ENCODE data around the gene SYCP2L.

The SYCP2L gene

GRCh38 chr6:11023032-11023431 lies 136.2 kb downstream of the SYCP2L start:
- no peak for DNase-seq (ENCODE audit: low spot score in 2 of 2)

More at GRCh38 chr6:11023032-11023431, 136.2 kb downstream of the SYCP2L start:
- Mint-ChIP-seq H3K9me3 (no peaks in the 10 kb centered on the region), H3K36me3 (no peaks in the 10 kb centered on the region), H3K4me3 (no peak overlapping the region), H3K4me1 (no peaks in the 10 kb centered on the region), H3K27ac (no peak overlapping the region)
- no peak for ATAC-seq
